ENCODE measurements around the gene STX10.
"Not testable (repeated sequence)": the region's sequence is repeated elsewhere in the genome, so short reads cannot be mapped to it uniquely, and the experiment has no call there.

DNA sequence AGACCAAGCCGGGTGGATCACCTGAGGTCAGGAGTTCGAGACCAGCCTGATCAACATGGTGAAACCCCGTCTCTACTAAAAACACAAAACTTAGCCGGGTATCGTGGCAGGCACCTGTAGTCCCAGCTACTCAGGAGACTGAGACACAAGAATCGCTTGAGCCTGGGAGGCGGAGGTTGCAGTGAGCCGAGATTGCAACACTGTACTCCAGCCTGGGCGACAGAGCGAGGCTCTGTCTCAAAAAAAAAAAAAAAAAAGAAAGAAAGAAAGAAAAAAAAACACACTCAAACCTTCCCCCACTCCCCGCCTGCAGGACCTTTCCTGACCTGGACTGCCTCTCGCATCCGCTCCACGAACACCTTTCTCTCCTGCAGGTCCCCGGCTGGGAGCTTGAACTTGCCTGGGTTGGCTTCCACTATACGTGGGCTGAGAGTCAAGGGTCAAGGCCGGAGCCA, 975 bp downstream of the STX10 start:
- not testable (repeated sequence) for TF ChIP-seq CTCF (IDR thresholded peaks at IDR 0.05)
- TF ChIP-seq, protein P1, sequence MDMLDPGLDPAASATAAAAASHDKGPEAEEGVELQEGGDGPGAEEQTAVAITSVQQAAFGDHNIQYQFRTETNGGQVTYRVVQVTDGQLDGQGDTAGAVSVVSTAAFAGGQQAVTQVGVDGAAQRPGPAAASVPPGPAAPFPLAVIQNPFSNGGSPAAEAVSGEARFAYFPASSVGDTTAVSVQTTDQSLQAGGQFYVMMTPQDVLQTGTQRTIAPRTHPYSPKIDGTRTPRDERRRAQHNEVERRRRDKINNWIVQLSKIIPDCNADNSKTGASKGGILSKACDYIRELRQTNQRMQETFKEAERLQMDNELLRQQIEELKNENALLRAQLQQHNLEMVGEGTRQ (CRISPR knock-in tag; IDR thresholded peaks at IDR 0.05), result not testable (repeated sequence)
- TF ChIP-seq, protein P2, sequence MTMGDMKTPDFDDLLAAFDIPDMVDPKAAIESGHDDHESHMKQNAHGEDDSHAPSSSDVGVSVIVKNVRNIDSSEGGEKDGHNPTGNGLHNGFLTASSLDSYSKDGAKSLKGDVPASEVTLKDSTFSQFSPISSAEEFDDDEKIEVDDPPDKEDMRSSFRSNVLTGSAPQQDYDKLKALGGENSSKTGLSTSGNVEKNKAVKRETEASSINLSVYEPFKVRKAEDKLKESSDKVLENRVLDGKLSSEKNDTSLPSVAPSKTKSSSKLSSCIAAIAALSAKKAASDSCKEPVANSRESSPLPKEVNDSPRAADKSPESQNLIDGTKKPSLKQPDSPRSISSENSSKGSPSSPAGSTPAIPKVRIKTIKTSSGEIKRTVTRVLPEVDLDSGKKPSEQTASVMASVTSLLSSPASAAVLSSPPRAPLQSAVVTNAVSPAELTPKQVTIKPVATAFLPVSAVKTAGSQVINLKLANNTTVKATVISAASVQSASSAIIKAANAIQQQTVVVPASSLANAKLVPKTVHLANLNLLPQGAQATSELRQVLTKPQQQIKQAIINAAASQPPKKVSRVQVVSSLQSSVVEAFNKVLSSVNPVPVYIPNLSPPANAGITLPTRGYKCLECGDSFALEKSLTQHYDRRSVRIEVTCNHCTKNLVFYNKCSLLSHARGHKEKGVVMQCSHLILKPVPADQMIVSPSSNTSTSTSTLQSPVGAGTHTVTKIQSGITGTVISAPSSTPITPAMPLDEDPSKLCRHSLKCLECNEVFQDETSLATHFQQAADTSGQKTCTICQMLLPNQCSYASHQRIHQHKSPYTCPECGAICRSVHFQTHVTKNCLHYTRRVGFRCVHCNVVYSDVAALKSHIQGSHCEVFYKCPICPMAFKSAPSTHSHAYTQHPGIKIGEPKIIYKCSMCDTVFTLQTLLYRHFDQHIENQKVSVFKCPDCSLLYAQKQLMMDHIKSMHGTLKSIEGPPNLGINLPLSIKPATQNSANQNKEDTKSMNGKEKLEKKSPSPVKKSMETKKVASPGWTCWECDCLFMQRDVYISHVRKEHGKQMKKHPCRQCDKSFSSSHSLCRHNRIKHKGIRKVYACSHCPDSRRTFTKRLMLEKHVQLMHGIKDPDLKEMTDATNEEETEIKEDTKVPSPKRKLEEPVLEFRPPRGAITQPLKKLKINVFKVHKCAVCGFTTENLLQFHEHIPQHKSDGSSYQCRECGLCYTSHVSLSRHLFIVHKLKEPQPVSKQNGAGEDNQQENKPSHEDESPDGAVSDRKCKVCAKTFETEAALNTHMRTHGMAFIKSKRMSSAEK (CRISPR knock-in tag; IDR thresholded peaks at IDR 0.05; ENCODE audit: borderline replicate concordance), result not testable (repeated sequence)
- TF ChIP-seq, protein P3, sequence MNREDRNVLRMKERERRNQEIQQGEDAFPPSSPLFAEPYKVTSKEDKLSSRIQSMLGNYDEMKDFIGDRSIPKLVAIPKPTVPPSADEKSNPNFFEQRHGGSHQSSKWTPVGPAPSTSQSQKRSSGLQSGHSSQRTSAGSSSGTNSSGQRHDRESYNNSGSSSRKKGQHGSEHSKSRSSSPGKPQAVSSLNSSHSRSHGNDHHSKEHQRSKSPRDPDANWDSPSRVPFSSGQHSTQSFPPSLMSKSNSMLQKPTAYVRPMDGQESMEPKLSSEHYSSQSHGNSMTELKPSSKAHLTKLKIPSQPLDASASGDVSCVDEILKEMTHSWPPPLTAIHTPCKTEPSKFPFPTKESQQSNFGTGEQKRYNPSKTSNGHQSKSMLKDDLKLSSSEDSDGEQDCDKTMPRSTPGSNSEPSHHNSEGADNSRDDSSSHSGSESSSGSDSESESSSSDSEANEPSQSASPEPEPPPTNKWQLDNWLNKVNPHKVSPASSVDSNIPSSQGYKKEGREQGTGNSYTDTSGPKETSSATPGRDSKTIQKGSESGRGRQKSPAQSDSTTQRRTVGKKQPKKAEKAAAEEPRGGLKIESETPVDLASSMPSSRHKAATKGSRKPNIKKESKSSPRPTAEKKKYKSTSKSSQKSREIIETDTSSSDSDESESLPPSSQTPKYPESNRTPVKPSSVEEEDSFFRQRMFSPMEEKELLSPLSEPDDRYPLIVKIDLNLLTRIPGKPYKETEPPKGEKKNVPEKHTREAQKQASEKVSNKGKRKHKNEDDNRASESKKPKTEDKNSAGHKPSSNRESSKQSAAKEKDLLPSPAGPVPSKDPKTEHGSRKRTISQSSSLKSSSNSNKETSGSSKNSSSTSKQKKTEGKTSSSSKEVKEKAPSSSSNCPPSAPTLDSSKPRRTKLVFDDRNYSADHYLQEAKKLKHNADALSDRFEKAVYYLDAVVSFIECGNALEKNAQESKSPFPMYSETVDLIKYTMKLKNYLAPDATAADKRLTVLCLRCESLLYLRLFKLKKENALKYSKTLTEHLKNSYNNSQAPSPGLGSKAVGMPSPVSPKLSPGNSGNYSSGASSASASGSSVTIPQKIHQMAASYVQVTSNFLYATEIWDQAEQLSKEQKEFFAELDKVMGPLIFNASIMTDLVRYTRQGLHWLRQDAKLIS (CRISPR knock-in tag; IDR thresholded peaks at IDR 0.05; ENCODE audit: borderline replicate concordance), result not testable (repeated sequence)

Measured in WTC11 (cell line).